ENCODE data around the gene PRPF6.

PRPF6 gene

DNA sequence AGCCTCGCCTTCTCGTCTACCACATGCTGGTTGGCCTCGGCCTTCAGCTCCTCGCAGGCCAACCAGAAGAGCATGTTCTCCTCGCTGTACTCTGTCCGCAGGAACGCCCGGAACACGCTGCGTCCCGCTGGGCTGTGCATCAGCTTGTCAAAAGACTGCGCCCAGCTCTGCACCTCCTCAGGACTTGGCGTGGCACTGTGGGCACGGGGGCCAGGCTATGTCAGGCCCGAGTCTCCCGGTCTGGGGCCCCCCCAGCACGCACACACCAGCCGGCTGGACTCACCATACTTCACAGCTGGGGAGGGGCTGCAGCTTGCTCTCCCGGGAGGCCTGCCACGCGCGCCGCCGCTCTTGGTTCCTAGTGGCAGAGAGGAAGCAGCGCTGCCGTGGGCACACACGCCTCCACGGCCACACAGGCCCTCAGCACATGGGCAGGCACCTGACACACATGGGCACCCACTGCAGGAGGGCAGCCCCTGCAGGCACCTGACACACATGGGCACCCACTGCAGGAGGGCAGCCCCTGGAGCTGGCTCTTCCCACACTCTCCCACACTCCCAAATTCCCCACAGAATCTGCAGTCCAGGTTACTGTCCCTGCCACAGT is 93.4 kb downstream of the PRPF6 start:
- no peak for DNase-seq (ENCODE audit: low read depth in 2 of 3, low spot score in 1 of 3)

DNA sequence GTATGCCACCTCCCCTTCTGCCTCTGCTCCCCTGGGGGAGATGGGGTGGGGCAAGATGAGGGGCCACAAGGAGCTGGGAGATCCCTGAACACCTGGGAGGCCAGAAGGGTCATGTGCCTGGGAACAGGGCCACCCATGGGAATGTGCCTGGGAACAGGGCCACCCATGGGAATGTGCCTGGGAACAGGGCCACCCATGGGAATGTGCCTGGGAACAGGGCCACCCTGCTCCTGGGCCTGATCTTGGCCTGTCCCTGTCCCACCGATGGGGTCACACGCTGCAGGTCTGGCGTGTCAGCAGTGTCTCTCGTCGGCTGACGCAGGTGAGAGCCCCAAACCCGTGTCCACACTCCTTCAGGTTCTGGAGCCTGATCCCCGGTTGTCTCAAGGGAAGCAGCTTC is 94.0 kb downstream of the PRPF6 start:
- DNase-seq (ENCODE audit: low read depth in 2 of 3, low spot score in 1 of 3): no peak

DNA sequence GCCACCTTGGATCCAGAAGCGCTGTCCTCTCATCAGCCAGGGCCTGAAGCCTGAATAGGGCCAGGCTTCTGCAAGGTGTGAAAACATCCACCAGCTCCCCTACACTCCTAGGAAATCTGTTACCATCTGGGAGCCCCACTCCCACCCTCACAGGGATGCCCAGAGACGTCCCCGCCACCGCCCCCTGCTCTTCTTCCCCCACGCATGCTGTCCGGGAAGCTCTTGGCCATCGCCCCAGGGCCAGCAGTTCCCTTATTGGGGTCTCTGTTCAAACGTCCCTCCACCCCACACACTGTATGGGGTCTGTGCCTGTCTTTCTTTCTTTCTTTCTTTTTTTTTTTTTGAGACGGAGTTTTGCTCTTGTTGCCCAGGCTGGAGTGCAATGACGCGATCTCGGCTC is 94.6 kb downstream of the PRPF6 start:
- DNase-seq (ENCODE audit: low read depth in 2 of 3, low spot score in 1 of 3): no peak

DNA sequence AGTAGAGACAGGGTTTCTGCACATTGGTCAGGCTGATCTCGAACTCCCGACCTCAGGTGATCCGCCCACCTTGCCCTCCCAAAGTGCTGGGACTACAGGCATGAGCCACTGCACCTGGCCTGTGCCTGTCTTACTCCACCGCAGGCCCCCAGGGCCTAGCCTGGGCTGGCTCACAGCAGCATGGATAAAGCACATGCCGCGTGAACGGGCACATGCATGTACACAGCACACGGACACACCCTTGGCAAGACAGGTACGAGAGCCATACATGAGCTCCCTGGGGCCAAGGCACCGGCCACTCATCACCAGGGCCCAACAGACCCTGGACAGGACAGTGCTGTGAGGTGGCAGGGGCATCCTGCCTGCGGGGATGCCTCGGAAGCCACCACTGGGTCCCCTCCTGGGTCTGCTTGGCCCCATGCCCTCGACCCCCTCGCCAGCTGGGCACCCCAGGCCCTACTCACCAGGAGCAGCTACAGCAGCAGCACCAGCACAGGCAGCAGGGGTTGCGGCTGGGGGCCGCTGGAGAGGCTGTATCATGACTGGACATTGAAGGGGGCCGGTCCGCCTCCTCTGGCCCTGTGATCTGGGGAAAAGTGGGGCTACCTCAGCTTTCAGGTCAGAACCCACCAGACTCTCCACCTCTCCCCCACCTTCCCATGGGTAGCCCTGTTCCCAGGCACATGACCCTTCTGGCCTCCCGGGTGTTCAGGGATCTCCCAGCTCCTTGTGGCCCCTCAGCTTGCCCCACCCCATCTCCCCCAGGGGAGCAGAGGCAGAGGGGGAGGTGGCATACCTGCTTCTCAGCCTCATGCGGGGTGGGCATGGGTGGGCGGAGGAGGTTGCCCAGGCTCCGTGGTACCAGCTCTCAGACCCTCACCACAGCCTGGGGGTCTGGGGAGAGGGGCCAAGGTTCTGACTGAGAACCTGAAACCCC is 95.4 kb downstream of the PRPF6 start:
- no peak for DNase-seq (ENCODE audit: low read depth in 2 of 3, low spot score in 1 of 3)

DNA sequence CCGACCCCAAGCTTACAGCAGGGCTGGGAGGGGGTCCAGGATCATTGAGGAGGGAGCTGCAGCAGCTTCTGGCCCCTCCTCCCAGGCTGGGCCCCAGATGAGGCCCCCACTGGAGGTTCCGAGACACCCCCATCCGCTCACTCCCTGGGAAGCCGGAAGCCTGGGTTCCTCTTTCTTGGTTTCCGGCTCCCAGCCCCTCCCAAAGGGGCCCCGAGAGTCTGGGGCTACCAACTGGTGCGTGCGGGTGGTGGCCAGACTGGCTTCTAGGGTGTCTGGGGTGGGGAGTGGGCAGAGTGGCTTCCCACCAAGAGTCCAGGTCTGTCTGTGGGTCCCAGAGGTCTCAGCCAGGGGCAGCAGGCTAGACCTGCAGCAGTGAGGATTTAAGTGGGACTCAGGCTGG is 96.2 kb downstream of the PRPF6 start:
- DNase-seq (ENCODE audit: low read depth in 2 of 3, low spot score in 1 of 3): no peak

DNA sequence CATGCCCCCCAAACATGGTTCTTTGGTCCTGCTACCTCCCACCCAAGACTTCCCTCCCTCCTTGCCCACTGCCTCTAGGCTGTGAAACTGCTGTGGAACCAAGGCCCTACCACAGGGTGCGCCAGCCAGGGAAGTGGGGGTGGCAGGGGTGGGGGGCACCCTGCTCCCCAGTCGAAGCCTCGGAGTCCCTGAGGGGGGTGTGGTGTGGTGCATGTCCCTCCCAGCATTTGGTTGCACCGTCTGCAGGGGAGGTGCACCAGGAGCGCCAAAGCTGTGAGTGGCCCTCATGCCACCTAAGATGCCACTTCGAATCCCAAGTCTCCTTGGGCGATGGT is 96.6 kb downstream of the PRPF6 start:
- no peak for DNase-seq (ENCODE audit: low read depth in 2 of 3, low spot score in 1 of 3)

DNA sequence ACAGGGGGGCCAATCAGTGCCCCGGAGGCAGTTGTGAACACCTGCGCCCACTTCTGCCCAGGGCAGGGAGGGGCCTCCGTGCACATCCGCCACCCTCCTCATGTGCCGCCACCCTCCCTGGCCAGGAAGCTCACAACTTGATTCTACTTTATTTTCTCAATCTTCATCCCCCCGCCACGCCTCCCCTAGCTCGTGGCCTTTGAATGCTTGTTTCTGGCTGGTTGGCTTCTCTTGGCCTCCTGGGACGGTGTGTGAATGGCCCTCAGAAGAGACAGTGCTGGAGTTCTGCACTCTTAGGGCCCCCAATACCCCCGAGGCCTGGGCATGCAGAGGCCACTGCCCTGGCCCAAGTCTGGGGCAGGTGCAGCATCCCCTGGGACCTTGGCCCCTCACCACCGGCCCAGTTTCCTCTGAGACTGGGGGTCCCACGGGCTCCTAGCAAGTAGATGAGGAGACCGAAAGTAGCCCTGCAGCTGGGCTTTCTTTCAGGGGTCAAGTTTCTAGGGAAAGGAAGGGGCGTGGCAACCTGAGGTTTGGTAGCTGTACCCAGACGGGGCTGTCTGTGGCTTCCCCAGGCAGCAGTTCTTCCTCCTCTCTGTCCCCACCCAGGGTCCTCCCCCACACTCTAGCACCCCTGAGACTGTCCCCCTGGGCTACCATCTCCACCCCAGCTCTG is 97.1 kb downstream of the PRPF6 start:
- DNase-seq (ENCODE audit: low read depth in 2 of 3, low spot score in 1 of 3): no peak

DNA sequence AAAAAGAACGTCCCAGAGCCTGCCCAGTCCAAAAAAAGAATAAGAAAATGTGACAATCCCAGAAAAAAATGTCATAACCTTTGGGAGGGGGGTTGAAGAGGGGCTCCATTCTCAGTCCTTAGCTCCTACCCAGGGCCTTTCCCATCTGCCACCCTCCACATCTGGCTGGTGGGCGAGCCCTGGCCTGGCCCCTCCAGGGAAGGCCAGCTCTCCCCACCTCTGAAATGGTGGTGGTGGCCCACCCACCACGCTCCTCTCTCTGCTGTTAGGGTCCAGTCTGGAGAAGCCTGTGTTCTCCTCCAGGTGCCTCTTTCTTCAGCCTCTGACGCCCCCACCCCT is 98.0 kb downstream of the PRPF6 start:
- DNase-seq (ENCODE audit: low read depth in 2 of 3, low spot score in 1 of 3): no peak

DNA sequence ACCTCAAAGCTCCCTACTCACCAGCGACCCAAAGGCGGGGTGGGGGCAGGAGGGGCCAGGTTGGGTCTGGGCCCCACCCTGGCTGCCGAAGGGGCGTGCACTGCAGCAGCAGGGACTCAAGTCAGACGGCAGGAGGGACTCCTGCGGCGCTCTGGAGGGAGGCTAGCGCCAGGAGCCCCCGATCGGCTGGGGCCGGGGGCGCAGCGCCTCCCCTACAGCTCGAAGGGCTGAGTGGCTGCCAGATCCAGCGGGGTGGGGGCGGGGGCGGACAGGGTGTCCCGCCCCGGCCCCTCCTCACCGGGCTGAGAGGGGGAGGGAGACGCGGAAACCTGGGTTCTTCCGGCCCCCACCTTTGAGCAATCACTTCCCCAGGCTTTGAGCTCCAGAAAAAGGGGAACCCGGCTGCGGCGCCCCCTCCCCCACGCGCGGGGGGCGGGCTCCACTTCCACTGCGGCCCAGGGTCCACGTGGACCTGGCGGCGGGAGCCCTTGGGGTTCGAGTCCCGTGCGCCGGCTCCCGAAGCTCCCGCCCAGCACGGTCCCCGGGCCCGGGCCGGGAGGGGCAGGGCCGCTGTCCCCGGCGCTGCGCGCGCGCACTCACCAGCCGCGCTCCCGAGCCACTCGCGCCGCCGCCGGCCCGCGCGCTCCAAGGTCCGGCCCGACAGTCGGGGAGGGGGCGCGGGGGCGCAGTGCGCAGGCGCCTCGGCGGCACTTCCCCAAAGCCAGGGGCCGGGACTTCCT is 98.5 kb downstream of the PRPF6 start, which contains the start of gene RGS19:
TSS of gene RGS19 (minus strand) at position 246 of the 740 bp plus-strand sequence. CDS start 2,632 bp downstream, outside the sequence.
- peak in 1 of 3 donors; percentile 62 for DNase-seq (ENCODE audit: low read depth in 2 of 3, low spot score in 1 of 3)

DNA sequence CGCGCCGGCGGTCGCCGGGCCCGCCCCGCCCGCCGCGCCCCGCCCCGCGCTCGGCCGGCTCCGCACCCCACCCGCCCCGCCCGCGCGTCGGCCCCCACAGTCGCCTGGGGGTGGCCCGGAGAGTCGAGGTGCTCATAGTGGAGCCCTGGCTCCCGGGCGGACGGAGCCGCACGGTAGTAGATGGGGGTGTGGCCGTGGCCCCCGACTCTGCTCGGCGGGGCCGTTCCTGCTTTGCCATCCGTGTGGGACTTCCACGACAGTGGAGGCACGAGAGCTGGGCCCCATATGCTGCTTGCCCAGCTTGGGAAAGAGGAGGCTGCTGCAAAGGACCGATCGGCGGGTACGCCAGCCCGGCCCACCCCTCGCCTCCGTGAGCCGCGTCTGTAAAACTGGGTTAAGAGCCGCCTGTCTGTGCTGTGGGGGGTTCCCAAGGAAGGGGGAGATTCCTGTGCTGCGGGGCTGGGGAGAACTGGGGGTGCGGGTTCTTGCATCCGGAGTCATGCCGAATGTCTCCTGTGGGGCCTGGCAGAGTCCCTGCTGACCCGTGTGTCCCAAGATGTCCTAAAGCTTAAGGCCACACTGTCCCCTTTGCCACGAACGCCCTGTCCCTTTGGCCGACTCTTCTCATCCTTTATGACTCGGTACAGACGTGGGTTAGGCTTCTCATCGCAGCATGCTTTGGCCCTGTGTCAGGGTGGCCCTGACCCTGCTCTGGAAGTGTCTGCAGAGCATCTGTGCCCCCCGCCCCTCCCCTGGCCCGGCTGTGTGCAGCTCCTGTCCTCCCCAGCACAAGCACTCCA is 99.3 kb downstream of the PRPF6 start, which contains the start of gene OPRL1:
TSS of gene OPRL1 (plus strand) at position 70 of the 800 bp plus-strand sequence. CDS start 12,639 bp downstream, outside the sequence.
- DNase-seq (ENCODE audit: low read depth in 2 of 3, low spot score in 1 of 3): no peak

DNA sequence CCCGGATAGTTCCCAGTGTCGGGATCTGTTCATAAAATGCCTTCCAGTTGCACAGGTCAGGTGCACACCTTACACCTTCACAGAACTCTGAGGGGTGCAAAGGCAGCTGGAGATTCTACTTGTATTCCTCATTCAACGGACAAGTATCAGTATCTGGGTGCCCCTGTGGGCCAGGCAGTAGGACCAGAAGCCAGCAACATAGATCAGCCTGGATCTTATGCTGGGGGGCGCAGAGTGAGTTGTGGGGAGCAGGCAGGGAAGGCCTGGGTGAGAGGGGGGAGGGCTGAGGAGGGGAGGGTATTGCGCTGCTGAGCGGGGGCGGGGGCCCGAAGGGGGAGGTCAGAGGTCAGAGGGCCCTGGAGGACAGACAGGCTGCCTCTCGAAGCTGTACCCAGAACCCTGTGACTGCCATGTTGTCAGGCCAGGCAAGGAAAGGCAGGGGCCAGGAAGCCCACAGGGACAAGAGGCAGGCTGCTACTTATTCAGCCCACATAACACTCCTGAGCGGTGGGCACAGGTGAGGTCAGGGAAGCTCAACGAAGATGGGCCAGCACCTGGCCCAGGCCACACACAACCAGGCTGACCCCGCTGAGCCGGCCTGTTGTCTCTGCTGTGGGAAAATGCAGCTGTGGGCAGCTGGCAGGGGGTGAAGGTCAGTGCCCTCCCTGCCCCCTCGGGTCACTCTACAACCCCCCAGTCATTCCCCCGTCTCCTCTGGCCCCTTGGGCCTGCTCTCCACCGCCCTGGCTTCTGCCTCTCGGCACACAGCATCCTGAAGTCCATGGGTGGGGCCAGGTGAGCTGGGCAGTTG is 100.1 kb downstream of the PRPF6 start:
- DNase-seq (ENCODE audit: low read depth in 2 of 3, low spot score in 1 of 3): no peak

DNA sequence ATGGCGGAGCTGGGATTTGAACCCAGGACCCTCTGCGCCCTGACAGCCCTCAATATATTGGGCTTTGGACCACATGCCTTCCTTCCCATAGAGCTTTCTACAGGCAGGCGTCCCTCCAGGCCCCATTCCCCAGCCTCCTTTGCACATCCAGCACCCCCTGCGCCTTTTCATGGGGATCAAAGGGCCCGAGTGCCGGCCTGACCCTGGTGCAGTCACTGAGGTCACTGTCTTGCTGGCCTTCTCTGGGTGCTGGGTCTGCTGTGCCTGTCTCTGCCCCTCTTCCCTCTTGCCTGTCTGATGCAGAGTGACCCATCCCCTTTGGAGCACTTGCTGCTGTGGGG is 100.7 kb downstream of the PRPF6 start:
- DNase-seq (ENCODE audit: low read depth in 2 of 3, low spot score in 1 of 3): no peak

DNA sequence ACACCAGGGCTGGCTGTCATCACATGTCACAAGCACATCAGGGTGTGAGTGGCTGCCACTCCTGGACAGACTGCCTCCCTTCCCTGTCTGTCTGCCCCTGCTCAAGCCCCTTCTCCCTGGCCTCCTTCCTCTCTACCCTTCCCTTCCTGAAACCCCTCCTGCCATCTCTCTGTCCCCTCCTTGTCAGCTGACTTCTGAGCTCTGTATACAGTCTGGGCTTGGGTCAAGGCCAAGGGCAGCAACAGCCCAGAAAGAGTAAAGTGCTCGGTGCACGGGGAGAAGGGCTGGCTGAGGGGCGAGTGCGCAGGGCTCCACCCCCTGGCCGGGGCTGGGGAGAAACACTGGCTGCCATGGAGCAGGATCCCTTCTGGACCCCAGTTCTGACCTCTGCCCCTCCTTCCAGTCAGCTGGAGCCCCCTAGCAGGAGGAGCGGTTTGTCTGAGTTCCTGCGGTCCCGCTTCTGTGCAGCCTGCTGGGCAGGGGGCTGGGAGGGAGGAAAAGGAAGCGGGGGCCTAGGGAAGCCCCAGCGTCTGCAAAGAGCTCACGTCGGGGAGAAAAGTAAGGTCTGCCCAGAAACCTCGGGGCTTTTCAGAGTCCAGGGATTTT is 101.3 kb downstream of the PRPF6 start:
- DNase-seq (ENCODE audit: low read depth in 2 of 3, low spot score in 1 of 3): no peak
